Brain microvascular endothelial cell (primary cell): Measurements from ENCODE around the gene TRAM2.

Experiments used
- DNase-seq: peaks from one replicate; pipeline ENCODE4 v3.0.0-alpha.2; 2020
- H3K27ac ChIP-seq: fragments of 250-450 bp; sonication (Bioruptor Pico); 2 replicates; pipeline ENCODE4 v1.5.1; 2020; ENCODE audit warnings: mild to moderate bottlenecking, moderate library complexity
- H3K27me3 ChIP-seq: fragments of 250-450 bp; sonication (Bioruptor Pico); replicated peaks from 2 replicates; pipeline ENCODE4 v1.5.1; 2020; ENCODE audit warnings: mild to moderate bottlenecking
- H3K36me3 ChIP-seq: fragments of 250-450 bp; sonication (Bioruptor Pico); replicated peaks from 2 replicates; pipeline ENCODE4 v1.5.1; 2020; ENCODE audit warnings: mild to moderate bottlenecking
- H3K4me3 ChIP-seq: 2 replicates; pipeline ENCODE4 v1.5.1; 2011; ENCODE audit warnings: low read depth, mild to moderate bottlenecking, control low read depth, low read length, moderate library complexity
- in situ Hi-C: cut with HindIII; loops from 2 replicates; pipeline ENCODE4 v1.10.0; 2017; ENCODE audit warnings: low sequenced_read_pairs, low pct_ligation_motif_present
- TF ChIP-seq, protein P1 (sequence below): IDR thresholded peaks from 2 replicates; pipeline ENCODE4 v1.5.1; 2011; ENCODE audit warnings: low read depth, mild to moderate bottlenecking, moderate library complexity, low read length, control low read depth, inconsistent platforms; ENCODE audit errors: missing control alignments

The TRAM2 gene

DNA sequence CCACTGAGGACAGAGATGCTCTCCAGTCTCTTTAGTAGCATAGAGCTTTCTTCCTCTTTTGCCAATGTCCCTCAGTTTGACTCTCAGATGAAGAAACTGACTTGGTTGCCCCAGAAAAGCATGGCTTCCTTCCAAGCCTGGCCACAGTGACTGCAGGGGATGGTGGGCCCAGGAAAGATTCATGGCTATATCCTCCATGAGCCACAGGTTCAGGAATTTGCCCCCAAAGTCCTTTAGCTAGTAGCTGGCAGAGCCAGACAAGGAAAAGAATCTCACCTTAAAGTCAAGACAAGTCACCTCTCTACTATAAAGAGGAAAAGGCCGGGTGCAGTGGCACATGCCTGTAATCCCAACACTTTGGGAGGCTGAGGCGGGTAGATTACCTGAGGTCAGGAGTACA lies 43.4 kb downstream of the TRAM2 start:
- in situ Hi-C loops = no loop called here
- peak overlapping the region; percentile 11 for H3K27ac ChIP-seq
- no peak for DNase-seq
- H3K36me3 ChIP-seq = peaks cover 47% of the 10 kb centered on the region
- H3K27me3 ChIP-seq = no peaks in the 10 kb centered on the region
- TF ChIP-seq, protein P1, sequence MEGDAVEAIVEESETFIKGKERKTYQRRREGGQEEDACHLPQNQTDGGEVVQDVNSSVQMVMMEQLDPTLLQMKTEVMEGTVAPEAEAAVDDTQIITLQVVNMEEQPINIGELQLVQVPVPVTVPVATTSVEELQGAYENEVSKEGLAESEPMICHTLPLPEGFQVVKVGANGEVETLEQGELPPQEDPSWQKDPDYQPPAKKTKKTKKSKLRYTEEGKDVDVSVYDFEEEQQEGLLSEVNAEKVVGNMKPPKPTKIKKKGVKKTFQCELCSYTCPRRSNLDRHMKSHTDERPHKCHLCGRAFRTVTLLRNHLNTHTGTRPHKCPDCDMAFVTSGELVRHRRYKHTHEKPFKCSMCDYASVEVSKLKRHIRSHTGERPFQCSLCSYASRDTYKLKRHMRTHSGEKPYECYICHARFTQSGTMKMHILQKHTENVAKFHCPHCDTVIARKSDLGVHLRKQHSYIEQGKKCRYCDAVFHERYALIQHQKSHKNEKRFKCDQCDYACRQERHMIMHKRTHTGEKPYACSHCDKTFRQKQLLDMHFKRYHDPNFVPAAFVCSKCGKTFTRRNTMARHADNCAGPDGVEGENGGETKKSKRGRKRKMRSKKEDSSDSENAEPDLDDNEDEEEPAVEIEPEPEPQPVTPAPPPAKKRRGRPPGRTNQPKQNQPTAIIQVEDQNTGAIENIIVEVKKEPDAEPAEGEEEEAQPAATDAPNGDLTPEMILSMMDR = no peak
- no peak overlapping the region for H3K4me3 ChIP-seq

DNA sequence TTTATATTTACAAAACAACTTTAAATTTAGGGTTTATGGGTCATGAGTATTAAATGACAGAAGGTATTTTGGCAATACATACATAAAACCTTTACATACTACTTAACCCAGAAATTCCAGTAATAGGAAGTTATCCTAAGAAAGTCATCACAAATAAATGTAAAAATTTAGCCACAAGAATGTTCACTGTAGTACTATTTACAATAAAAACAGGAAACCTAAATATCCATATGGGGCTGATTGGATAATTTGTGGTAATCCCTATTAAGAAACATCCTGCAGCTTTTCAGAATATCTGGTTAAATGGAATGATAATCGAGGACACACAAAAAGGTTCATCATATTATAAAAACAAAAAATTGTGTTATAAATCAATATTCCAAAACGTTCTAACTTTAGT lies 44.4 kb downstream of the TRAM2 start:
- TF ChIP-seq, protein P1 = no peak
- Histone ChIP-seq H3K27me3 (no peaks in the 10 kb centered on the region), H3K4me3 (no peak overlapping the region), H3K27ac (no peak overlapping the region), H3K36me3 (peaks cover 52% of the 10 kb centered on the region)
- in situ Hi-C loops = no loop called here
- DNase-seq = no peak

DNA sequence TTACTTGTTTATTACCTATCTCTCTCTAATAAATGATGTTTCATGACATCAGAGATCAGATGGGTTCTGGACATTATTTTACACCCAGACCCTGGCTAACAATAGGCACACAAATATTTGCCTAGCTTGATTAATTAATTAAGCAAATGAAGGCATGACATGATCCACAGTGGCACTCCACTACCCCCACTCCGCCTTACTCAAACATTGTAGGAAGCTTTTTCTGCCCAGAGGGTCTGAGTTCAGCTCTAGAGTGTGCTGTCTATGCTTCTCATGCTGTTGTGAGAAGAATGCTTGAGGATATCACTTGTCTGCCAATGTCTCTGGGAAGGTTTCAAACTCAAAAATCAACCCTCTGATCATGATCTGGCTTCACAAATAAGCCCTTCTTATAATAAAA lies 45.0 kb downstream of the TRAM2 start:
- H3K27ac ChIP-seq = peak overlapping the region; percentile 7
- in situ Hi-C loops = no loop called here
- no peak for DNase-seq
- no peaks in the 10 kb centered on the region for H3K27me3 ChIP-seq
- peaks cover 49% of the 10 kb centered on the region for H3K36me3 ChIP-seq
- no peak overlapping the region for H3K4me3 ChIP-seq
- TF ChIP-seq, protein P1 = no peak

DNA sequence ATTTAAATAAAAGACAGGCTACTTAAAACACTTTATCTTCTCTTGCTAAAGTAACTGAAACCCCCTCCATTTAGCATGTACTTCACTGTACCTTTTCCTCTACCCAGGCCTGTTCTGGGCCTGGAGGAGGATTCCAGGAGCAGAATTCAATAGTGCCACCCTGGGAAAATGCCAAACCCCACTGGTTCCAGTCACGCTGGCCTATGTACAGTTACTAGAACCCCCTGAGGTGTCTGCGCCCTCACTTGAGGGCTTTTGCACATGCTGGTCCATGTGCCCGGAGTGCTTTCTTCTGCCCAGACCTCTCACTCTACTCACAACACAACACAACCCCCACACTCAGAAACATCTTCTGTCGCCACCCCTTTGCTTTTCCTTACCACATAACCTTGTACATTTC lies 45.5 kb downstream of the TRAM2 start:
- Histone ChIP-seq H3K27me3 (no peaks in the 10 kb centered on the region), H3K36me3 (peaks cover 50% of the 10 kb centered on the region), H3K4me3 (no peak overlapping the region), H3K27ac (peak overlapping the region; percentile 7)
- in situ Hi-C loops = no loop called here
- DNase-seq = no peak
- TF ChIP-seq, protein P1 = no peak

DNA sequence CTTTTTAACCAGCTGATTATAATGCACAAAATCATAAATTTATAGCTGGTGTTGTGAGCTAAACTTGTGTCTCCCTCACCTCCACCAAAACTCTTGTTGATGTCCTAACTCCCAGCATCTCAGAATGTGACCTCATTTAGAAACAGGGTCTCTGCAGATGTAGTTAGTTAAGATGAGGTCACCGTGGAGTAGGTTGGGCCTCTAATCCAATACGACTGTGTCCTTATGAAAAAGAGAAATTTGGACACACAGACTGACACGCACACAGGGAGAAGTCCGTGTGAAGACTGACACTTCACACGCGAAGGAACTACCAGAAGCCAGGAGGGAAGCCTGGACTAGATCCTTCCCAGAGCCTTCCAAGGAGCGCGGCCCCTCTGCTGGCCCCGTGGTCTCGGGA lies 46.5 kb downstream of the TRAM2 start:
- in situ Hi-C loops = no loop called here
- Histone ChIP-seq H3K36me3 (peaks cover 48% of the 10 kb centered on the region), H3K4me3 (no peak overlapping the region), H3K27ac (no peak overlapping the region), H3K27me3 (no peaks in the 10 kb centered on the region)
- TF ChIP-seq, protein P1 = no peak
- DNase-seq = no peak

DNA sequence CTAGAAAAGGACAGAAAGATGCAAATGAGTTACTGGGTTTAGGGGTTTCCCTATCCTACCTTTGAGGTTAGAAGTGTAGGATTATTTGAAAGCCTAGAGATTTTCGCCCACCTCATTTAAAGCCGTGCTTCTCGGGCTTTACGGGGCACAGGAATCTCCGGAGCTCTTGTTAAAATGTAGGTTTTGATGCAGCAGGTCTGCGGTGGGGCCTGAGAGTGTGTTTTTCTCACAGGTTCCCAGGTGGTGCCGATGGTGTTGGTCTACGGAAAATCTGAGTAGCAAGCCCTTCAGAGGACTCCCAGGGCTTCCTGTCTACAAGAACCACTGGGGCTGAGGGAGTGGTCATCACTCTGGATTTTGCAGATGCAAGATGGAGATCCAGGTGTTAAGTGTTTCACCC lies 47.5 kb downstream of the TRAM2 start:
- no peaks in the 10 kb centered on the region for H3K27me3 ChIP-seq
- peaks cover 40% of the 10 kb centered on the region for H3K36me3 ChIP-seq
- H3K4me3 ChIP-seq = no peak overlapping the region

More for the DNA sequence above, 47.5 kb downstream of the TRAM2 start:
- no peak for DNase-seq
- H3K27ac ChIP-seq = no peak overlapping the region
- in situ Hi-C loops = no loop called here
- TF ChIP-seq, protein P1 = no peak
